CD4-positive, alpha-beta T cell treated with Interleukin-17A for 1 hour (primary cell): Measurements from ENCODE around the gene NAA15.
"Not testable (repeated sequence)": the region's sequence is repeated elsewhere in the genome, so short reads cannot be mapped to it uniquely, and the experiment has no call there.

Source experiments
- DNase-seq: peaks from one replicate; pipeline ENCODE4 v3.0.0-alpha.2; 2020

Gene NAA15

DNA sequence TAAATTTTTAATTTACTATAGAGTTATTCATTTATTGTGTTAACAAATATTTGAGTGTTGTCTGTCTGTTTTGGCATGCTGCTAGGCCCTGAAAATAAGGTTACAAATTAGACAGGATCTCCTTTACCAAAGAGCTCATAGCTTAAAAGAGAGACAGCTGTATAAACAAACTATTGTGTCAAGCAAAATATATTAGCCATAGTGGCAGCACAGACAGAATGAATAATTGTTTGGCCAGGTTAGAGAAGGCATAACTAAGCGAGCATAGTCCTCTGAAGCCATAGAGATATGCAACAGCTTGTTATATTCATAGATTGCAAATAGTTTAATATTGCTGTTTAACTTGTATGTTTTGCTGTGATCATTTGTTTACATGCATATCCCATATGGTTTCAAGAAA, 67.7 kb downstream of the NAA15 start:
- DNase-seq, result no peak

DNA sequence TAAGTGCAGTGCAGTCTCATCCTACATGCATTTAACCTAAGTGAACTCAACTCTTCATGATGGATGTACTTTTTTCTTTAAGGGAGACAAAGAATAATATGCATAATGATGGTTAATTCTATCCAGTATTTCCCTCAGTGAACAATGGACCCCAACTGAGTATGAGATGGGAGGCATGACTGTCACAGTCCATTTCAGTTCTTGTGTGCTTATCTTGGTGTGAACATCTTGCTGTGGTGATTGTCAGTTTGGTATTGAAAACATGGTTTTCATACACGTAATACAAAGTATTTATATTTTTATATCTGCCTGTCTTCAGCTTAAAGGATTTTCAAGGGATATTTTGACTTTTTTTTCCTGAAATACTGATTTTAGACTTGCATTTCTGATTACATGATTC, 72.9 kb downstream of the NAA15 start:
- no peak for DNase-seq

DNA sequence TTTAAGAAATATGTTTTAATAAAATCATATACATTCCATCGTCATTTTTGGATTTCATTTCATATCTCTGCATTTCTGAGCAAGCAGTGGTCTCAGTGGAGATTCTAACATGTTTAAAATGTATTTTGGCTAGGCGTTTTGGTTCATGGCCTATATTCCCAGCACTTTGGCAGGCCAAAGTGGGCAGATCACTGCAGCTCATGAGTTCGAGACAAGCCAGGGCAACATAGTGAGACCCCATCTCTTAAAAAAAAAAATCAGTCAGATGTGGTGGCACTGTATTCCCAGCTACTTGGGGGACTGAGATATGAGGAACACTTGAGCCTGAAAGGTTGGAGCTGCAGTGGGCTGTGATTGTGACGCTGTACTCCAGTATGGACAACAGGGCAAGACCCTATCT, 85.1 kb downstream of the NAA15 start:
- DNase-seq, result no peak

DNA sequence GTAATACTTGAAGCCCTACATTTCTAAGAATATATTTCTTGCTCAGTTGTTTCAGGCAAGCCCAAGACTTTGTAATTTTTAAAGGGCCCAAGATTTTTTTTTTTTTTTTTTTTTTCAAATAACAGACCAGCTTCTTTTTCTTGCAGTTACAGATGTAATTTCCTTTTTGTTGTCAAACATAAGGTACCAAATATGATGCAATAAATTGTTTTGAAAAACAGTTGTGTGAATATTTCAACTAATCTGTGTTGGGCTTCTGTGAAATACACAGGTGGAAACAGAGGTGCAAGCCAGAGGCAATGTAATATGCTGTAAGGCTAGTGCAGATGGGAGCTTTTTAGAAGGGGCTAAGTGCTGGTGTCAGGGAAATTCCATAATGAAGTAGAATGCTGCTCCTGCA, 87.8 kb downstream of the NAA15 start:
- no peak for DNase-seq

DNA sequence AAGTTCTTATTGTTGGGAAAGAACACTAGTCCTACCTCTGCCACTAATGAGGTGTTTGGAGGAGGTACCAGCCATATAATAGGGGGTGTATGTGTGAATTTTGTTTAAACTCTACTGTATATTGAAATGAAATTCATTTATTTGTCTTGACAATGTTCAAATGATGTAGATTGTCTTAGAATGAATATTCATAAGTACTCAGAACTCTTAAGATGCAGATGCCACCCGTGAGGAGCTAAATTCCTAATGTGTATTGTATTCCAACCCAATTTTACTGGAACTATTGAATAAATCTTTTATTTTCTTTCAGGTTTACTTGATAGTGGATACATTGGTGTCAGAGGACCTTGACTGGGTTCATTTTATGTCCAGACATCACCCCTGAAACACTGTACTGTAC, 88.7 kb downstream of the NAA15 start:
- DNase-seq, result no peak

DNA sequence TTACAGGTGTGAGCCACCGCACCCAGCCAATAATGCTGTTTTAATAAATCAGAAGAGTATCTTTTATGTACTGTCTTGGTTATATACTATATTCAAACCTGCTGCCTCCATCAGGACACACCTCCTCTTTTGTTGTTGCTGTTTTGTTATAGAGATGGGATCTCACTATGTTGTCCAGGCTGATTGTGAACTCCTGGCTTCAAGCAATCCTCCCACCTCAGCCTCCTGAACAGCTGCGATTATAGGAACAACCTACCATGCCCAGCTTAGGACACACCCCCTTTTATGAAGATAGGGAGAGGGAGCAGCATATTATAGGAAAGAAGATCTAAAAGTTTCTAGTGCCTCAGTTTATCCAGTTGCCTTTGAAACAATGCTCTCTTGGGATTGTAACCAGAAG, 90.4 kb downstream of the NAA15 start:
- no peak for DNase-seq

DNA sequence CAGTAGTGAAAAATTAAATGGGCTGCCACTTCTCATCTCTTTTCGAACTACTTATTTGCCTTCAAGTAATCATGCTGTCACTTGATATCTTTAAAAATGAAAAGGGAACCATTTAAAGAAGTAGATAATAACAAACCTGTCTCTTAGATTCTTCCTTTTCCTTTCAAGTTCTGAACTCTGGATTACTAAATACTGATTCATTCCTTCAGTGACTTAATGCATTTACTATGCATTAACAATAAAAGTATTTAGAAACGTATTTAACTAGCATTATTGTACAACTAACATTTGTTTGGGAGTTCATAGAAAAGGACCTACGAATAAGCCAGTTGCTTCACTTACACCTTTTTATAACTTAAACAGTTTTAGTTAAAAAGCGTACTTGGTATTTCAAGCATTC, 91.5 kb downstream of the NAA15 start:
- no peak for DNase-seq

DNA sequence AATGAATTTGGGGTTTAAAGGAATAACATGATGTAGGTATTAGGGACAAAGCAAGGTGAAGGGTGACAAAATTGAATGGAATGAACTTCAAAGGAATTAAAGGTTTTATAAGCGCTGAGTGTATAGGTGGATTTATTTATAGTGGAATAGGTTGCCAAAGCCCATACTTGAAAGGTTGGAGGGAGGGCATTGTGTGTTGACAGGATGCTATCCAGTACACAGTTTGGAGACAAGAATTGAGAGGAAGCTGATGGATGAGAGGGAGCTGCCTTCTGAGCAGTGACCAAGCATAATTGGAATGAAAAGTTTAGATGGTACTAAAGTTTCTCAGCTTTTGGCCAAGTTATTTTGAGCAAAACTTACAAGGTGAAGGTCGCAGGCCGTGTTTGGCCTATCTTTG, 100.1 kb downstream of the NAA15 start:
- DNase-seq, result no peak

DNA sequence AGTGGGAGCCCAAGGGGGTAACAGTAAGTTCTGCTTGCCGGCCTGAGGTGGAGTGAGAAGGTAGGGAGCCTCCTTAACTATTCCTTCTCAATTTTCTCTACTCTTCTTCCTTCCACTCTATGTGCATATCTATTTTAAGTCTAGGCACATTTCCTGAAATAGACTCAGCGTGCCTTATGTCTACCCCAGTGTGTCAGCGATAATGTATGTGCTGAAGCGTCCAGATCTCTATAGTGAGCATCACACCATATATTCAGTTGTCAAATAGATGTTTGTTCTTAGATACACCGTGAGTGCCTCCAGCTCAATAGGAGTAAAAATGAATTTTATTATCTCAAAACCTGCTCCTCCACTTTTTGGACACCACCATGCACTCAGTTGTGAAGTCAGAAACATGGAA, 101.1 kb downstream of the NAA15 start:
- no peak for DNase-seq

DNA sequence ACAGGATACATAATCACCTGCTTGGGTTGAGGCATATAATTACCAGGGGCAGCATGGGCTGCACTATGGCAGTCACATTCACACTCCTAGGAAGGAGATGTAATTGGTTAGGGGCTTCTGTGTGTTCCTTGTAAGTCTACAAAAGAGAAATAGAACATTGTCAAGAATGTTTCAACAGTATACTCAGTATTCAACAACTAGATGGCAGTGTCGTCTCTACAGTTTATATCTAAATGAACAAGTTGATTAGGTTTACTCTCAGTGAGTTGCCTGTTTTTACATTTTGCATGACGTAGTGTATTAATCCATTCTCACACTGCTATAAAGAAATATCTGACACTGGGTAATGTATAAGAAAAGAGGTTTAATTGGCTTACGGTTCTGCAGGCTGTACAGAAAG, 102.2 kb downstream of the NAA15 start:
- DNase-seq, result no peak

DNA sequence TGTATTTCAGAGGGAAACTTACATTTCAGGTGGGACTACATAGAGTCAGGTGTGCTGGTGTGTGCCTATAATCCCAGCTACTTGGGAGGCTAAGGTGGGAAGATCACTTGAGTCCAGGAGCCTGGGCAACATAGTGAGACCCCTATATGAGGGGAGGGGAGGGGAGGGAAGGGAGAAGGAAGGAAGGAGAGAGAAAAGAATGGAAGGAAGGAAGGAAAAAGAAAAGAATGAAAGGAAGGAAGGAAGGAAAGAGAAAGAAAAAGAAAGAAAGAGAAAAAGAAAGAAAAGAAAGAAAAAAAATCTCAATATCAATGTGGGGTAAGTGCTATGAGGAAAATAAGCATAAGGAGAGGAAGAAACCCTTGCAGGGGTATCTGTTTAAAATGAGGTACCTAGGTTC, 109.0 kb downstream of the NAA15 start:
- DNase-seq, result no peak

DNA sequence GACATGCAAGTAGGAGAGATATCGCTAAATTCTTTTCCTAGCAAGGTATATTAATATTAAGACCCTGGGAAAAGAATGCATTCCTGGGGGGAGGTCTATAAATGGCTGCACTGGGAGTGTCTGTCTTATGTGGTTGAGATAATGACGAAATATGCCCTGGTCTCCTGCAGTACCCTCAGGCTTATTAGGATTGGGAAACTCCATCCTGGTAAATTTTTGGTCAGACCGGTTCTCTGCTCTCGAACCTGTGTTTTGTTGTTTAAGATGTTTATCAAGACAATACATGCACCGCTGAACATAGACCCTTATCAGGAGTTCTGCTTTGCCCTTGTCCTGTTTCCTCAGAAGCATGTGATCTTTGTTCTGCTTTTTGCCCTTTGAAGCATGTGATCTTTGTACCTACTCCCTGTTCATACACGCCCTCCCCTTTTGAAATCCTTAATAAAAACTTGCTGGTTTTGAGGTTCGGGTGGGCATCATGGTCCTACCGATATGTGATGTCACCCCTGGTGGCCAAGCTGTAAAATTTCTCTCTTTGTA, 113.4 kb downstream of the NAA15 start:
- not testable (repeated sequence) for DNase-seq

DNA sequence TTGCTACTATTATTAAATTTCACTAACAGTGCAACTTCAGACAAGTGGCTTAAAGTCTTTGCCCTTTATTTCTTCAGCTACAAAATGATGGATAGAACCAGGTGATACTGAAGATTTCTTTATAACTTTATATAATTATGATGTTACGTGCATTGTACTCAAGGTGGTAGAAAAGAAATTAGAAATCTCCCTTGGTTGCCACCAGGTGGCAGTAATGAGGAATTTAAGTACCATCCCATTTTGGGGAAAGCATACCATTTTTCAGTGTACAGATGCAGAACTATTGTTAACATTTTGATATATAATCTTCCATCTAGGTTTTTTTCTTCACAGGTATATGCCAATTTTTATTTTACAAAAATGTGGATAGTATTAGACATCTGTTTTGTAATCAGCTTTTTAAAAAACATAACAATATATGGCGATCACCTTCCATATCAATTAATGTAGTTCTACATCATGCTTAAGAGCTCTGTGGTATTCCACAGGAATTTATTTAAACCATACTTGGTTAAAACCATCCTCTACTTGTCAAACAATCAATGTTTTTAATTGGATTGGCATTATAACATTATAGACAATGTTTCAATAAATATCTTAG, 114.9 kb downstream of the NAA15 start:
- peak; percentile 58 for DNase-seq

DNA sequence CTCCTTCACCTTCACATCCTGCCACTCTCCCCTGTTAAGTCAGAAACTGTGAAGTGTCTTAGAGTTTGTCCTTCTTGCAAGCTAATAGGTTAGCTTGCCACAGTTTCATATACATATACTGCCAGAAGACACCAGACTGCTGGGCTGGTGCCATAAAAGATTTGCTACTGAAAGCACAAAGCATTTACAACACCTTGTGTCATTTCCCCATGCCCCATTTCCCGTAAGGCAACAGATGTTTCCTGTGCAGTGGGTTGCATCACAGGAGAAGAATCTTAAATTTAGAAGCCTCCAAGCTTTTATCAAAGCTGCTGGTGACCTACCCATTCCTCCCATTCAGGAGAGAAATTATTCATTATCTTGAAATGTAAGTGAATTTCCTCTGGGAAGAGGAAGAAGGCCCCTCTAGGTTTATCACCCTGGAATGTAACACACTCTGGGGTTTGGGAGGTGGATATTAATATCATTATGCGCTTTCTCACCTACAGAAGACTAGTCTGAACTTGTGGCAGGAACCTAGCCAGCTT, 118.1 kb downstream of the NAA15 start:
- no peak for DNase-seq

DNA sequence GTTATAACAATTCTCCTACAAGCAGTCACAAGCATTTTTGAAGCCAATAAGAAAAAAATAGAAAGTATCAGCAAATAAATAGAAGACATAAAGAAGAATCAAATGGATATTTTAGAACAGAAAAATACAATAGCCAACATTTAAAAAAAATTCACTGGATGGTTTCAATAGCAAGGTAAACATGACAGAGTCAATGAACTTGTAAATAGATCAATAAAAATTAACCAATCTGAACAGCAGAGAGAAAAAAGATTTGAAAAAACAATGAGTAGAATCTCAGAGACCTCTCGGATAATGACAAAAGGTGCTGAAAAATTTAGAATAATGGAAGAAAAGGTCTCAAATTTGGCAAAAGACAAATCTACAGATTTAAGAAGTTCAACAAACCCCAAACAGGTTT, 119.3 kb downstream of the NAA15 start:
- no peak for DNase-seq

DNA sequence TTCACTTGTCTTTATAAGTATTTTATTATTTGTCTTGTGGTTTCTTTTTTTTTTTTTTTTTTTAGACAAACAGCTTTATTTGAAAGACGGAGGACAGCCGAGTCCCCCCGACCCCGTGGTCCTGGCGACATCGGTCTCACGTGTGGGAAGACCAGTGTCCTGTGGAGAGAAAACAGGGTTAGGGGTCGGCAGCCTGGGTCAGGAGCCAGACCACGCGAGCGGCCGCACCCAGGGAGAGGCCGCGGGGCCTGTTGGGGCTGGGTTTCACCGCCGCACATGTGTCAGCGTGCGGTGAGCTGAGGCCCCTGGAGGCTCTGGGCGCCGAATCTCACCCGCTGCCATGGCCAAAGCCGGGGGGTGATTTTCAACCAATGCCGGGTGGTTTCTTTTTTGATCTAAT, 134.8 kb downstream of the NAA15 start:
- no peak for DNase-seq

DNA sequence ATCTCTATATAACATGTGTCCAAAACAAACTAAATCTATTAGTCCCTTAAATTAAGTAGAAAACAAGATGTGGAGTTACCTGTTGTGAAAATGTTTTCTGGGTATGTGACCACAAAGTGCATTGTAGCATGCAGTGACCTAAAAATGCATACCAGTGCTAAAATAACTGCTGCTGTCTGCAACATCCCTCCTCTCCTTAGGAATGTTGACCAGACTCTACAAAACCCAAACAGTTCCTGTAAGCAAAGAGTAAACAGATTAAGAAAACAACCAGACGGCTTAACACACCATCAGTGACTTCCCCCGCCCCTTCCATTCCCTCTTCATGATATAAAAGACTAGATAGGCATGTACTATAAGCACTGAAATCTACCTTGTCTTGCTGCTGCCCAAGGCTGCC, 136.8 kb downstream of the NAA15 start:
- DNase-seq, result no peak

DNA sequence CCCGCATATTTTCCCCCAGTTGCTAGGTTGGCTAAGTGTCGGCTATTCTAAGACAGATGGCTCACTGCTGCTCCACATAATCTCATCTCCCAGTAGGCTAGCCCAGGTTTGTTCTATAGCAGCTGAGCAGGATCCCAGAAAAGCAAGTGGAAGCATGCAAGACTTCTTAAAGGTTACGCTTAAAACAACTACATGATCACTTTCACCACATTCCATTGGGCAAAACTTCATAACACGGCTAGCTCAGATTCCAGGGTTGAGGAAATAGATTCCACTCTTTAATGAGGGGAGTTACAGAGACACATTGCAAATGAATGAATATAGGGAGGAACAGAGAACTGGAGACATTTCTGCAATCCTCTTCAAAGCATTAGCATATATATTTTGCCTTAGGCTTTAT, 139.7 kb downstream of the NAA15 start:
- DNase-seq, result no peak

DNA sequence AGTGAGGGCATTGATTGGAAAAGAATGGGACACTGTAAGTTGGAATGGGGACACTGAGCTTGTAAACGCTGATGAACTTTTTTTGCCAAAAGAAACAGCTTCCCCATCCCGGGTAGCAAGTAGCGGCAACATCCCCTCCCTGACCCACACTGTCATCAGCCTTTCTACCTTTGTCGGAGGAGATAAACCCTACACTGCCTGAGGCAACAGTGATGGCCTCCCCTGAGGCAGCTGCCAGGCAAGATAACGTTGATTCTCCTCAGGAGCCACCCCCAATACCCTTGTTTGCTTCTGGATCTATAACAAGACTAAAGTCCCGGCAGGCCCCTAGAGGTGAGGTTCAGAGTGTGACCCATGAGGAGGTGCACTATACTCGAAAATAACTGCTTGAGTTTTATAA, 142.4 kb downstream of the NAA15 start:
- DNase-seq, result no peak

DNA sequence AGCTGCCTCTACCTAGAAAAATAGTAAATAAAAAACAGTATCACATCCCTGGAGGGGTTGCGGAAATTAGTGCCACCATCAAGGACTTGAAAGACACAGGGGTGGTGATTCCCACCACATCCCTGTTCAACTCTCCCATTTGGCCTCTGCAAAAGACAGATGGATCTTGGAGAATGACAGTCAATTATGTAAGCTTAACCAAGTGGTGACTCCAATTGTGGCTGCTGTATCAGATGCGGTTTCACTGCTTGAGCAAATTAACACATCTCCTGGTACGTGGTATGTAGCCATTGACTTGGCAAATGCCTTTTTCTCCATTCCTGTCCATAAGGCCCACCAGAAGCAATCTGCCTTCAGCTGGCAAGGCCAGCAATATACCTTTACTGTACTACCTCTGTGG, 143.6 kb downstream of the NAA15 start:
- not testable (repeated sequence) for DNase-seq

DNA sequence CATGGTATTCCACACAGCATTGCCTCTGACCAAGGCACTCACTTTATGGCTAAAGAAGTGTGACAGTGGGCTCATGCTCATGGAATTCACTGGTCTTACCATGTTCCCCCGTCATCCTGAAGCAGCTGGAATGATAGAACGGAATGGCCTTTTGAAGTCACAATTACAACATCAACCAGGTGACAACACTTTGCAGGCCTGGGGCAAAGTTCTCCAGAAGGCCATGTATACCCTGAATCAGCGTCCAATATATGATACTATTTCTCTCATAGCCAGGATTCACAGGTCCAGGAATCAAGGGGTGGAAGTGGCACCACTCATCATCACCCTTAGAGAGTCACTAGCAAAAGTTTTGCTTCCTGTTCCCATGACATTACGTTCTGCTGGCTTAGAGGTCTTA, 145.8 kb downstream of the NAA15 start:
- DNase-seq, result not testable (repeated sequence)

DNA sequence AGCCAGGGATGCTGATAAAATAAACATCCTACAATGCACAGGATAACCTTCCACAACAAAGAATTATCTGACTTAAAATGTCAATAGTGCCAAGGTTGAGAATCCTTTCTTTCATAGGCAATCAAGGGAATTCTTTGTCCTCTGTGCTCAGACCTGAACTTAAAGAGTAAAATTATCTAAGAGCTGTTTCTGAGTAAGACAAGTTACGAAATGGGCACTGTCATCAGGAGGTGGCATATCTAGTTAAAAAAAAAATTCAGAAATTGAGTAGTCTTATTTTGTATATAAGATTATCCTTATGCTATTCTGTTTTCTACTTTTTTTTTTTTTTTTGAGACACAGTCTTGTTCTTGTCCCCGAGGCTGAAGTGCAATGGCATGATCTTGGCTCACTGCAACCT, 149.3 kb downstream of the NAA15 start:
- DNase-seq, result no peak

DNA sequence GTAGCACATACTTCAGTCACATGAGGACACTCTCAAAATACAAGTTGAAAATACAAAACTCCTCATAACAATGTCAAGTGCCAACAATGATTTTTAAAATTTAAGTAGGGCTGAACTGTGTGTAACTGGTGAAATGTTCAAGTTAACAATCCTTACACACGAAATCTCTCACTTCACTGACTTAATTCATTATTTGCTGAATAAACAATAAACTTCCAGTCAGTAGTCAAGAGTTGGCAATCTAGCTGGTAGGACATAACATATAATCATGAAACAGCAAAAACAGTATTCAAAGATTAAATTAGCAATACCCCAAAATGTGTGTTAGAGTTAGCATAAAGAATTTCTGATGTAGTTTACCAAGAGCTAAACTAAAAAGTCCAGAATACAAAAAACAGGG, 150.7 kb downstream of the NAA15 start:
- no peak for DNase-seq

DNA sequence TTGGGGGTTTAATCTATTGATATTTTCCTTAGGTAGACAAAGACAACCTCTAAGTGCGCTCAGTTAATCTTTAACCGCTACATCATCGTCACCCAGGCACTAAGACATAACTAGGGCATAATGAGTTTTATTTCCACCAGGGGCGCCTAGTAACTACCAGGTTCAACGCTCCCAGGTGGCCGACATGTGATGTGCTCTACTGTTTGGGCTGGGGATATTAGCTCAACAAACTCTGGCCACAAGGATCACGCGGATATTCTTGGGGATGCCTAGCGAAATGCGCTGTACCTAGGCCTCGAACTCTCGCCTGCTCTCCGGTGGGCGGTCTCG, 151.7 kb downstream of the NAA15 start:
- DNase-seq, result peak; percentile 88

DNA sequence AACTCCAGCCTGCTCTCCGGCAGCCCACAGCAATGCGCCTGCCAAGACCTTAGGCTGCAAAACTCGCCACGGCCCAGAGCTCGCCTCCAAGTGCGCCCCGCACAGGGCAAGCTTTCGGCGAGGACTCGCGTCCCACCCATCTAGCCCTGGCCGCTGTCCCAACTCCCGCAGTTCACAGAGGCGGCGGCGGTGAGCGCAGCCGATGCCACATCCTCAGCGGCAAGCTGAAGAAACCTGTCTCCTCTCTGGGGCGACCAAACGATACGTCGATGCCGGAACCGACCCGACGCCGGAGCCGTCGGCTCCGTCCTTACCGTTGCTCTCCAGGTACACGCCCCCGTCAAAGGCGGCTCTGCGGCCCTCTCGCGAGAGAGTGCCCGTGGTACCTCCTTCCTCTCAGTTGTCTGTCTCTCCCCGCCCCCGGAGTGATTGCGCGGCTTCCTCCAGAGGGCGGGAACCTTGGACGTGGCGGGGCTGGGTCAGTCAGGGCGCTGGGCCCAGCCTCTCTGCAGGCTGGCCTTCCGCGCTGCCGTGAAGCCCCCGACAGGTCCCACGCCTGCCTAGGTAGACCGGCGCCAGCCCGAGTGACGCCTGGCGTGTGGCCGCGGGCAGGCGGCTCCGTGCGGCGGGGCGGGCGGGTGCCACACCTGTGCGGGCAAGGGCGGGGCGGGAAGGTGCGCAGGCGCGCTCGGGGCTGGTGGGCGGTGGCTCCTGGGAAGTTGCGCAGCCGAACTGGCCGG, 152.2 kb downstream of the NAA15 start:
- peak; percentile 97 for DNase-seq
